ENCODE data around the gene BLOC1S6.

GRCh38 chr15:45549541-45550220, 37.5 kb upstream of the BLOC1S6 start:
- no peak for TF ChIP-seq POLR2AphosphoS5 (IDR thresholded peaks at IDR 0.05; ENCODE audit: low read depth, low read length)
- no peak for TF ChIP-seq REST (IDR thresholded peaks at IDR 0.05; ENCODE audit: insufficient read depth in 1 of 2, low read depth in 2 of 2, low read length in 2 of 2)
- TF ChIP-seq SIN3A (IDR thresholded peaks at IDR 0.05; ENCODE audit: borderline replicate concordance, insufficient read depth, low read length), result no peak
- no peak for TF ChIP-seq TAF1 (IDR thresholded peaks at IDR 0.05; ENCODE audit: borderline replicate concordance, insufficient read depth, low read length)
- TF ChIP-seq FOXP2 (optimal IDR thresholded peaks at IDR 0.05; ENCODE audit: borderline replicate concordance, extremely low read depth, extremely low read length, insufficient read depth), result no peak

Data from PFSK-1 (cell line).